HepG2 (cell line): ENCODE data around the gene KCTD5. TPM values are rescaled to one million over a fixed set of nuclear protein-coding genes. Genes with fewer than 3 reads are reported as not detected.

Experiments used
- BCL6 ChIP-seq: IDR thresholded peaks from 2 replicates; pipeline ENCODE4 v1.6.1; 2016; ENCODE audit warnings: missing genetic modification reagents, missing compliant biosample characterization
- CEBPG ChIP-seq: IDR thresholded peaks from 2 replicates; pipeline ENCODE4 v1.6.1; 2016
- ELF1 ChIP-seq: sonication (generic); formaldehyde crosslinking; IDR thresholded peaks from 2 replicates; pipeline ENCODE4 v1.4.0; 2020; ENCODE audit warnings: missing genetic modification reagents
- FOXA3 ChIP-seq: IDR thresholded peaks from 2 replicates; pipeline ENCODE4 v1.6.1; 2016; ENCODE audit warnings: missing genetic modification reagents, missing compliant biosample characterization
- GLI4 ChIP-seq: sonication (generic); formaldehyde crosslinking; IDR thresholded peaks from 2 replicates; pipeline ENCODE4 v1.5.1; 2020; ENCODE audit warnings: missing genetic modification reagents, mild to moderate bottlenecking, moderate library complexity, borderline replicate concordance
- HDAC1 ChIP-seq: sonication (generic); formaldehyde crosslinking; IDR thresholded peaks from 2 replicates; pipeline ENCODE4 v1.5.1; 2020; ENCODE audit warnings: mild to moderate bottlenecking, missing genetic modification reagents
- IKZF5 ChIP-seq: IDR thresholded peaks from 2 replicates; pipeline ENCODE4 v1.6.1; 2018; ENCODE audit warnings: missing genetic modification reagents, mild to moderate bottlenecking, missing compliant biosample characterization
- IRF9 ChIP-seq: sonication (generic); formaldehyde crosslinking; IDR thresholded peaks from 2 replicates; pipeline ENCODE4 v1.8.0; 2022; ENCODE audit warnings: missing genetic modification reagents, mild to moderate bottlenecking, borderline replicate concordance
- MTF1 ChIP-seq: sonication (generic); formaldehyde crosslinking; IDR thresholded peaks from 2 replicates; pipeline ENCODE4 v1.5.0; 2020; ENCODE audit warnings: missing genetic modification reagents
- PAF1 ChIP-seq: IDR thresholded peaks from 2 replicates; pipeline ENCODE4 v1.6.1; 2016; ENCODE audit warnings: missing genetic modification reagents, missing compliant biosample characterization
- POGZ ChIP-seq: sonication (generic); formaldehyde crosslinking; IDR thresholded peaks from 2 replicates; pipeline ENCODE4 v1.4.0; 2020; ENCODE audit warnings: mild to moderate bottlenecking, missing genetic modification reagents
- RXRA ChIP-seq: sonication (generic); formaldehyde crosslinking; IDR thresholded peaks from 2 replicates; pipeline ENCODE4 v1.5.1; 2020; ENCODE audit warnings: missing genetic modification reagents
- SAFB2 ChIP-seq: sonication (generic); formaldehyde crosslinking; IDR thresholded peaks from 2 replicates; pipeline ENCODE4 v1.5.1; 2020; ENCODE audit warnings: missing genetic modification reagents, low read depth, mild to moderate bottlenecking, borderline replicate concordance
- SALL2 ChIP-seq: sonication (generic); formaldehyde crosslinking; IDR thresholded peaks from 2 replicates; pipeline ENCODE4 v1.8.1; 2023; ENCODE audit warnings: mild to moderate bottlenecking, missing genetic modification reagents, inconsistent platforms
- SOX13 ChIP-seq, 3 experiments: fragments of 450-650 bp in 1 of 3; sonication (generic) in 1 of 3; formaldehyde crosslinking in 1 of 3; IDR thresholded peaks in 2 of 3; conservative IDR thresholded peaks in 1 of 3; 2 replicates each; pipeline versions ENCODE4 v1.5.0 to v1.6.1; 2016 to 2020; ENCODE audit warnings: antibody characterized with exemption in 1 of 3, mild to moderate bottlenecking in 1 of 3, missing compliant biosample characterization in 1 of 3, missing genetic modification reagents in 1 of 3, moderate library complexity in 1 of 3
- SOX6 ChIP-seq, 2 experiments: fragments of 450-650 bp in 1 of 2; sonication (generic) in 1 of 2; formaldehyde crosslinking in 1 of 2; IDR thresholded peaks; 2 replicates each; pipeline versions ENCODE4 v1.4.0 to v1.6.1; 2017 to 2020; ENCODE audit warnings: antibody characterized with exemption in 1 of 2, mild to moderate bottlenecking in 1 of 2, missing genetic modification reagents in 1 of 2
- SP4 ChIP-seq: sonication (generic); formaldehyde crosslinking; IDR thresholded peaks from 2 replicates; pipeline ENCODE4 v1.8.1; 2023; ENCODE audit warnings: mild to moderate bottlenecking, missing genetic modification reagents
- ZNF280B ChIP-seq: sonication (generic); formaldehyde crosslinking; IDR thresholded peaks from 2 replicates; pipeline ENCODE4 v1.5.0; 2020; ENCODE audit warnings: missing genetic modification reagents, mild to moderate bottlenecking, borderline replicate concordance
- ZNF430 ChIP-seq: sonication (generic); formaldehyde crosslinking; IDR thresholded peaks from 2 replicates; pipeline ENCODE4 v1.9.0; 2021; ENCODE audit warnings: mild to moderate bottlenecking, missing genetic modification reagents
- ZNF792 ChIP-seq: IDR thresholded peaks from 2 replicates; pipeline ENCODE4 v1.6.1; 2016
- ZNF816 ChIP-seq: sonication (generic); formaldehyde crosslinking; IDR thresholded peaks from 2 replicates; pipeline ENCODE4 v1.8.0; 2022; ENCODE audit warnings: missing genetic modification reagents, mild to moderate bottlenecking, borderline replicate concordance
- polyA plus RNA-seq, 8 experiments: library from polyadenylated mRNA; depleted of rRNA in 3 of 8; stranded (reverse) in 7 of 8; unstranded in 1 of 8; fragments of >200 nt; fragmentation: Illumina TruSeq in 4 of 8; extraction: Trizol in 4 of 8; gene quantifications; 2 replicates each; pipeline versions ENCODE4 v1.2.1 to v1.2.3, GENCODE V29; 2011 to 2016; ENCODE audit warnings: low read depth in 4 of 8, missing spikeins in 1 of 8, mixed read lengths in 1 of 8; ENCODE audit not compliant: insufficient read depth in 1 of 8
- total RNA-seq, 5 experiments: library from RNA; depleted of rRNA; stranded (reverse); fragments of >200 nt; fragmentation: Illumina TruSeq; extraction: Trizol; gene quantifications; 2 replicates each; pipeline ENCODE4 v1.2.3, GENCODE V29; 2016; ENCODE audit warnings: low read depth in 1 of 5
- TF ChIP-seq, protein P1 (sequence below): sonication (generic); formaldehyde crosslinking; IDR thresholded peaks from 2 replicates; pipeline ENCODE4 v1.4.0; 2020; ENCODE audit warnings: missing genetic modification reagents

KCTD5 gene
- total and polyA plus RNA-seq, 2 of the 13 experiments (the other 11 are each of a cell fraction or from before 2014, with no cell fraction given): 25.4 to 29.8 TPM

- TF ChIP-seq, protein P1, sequence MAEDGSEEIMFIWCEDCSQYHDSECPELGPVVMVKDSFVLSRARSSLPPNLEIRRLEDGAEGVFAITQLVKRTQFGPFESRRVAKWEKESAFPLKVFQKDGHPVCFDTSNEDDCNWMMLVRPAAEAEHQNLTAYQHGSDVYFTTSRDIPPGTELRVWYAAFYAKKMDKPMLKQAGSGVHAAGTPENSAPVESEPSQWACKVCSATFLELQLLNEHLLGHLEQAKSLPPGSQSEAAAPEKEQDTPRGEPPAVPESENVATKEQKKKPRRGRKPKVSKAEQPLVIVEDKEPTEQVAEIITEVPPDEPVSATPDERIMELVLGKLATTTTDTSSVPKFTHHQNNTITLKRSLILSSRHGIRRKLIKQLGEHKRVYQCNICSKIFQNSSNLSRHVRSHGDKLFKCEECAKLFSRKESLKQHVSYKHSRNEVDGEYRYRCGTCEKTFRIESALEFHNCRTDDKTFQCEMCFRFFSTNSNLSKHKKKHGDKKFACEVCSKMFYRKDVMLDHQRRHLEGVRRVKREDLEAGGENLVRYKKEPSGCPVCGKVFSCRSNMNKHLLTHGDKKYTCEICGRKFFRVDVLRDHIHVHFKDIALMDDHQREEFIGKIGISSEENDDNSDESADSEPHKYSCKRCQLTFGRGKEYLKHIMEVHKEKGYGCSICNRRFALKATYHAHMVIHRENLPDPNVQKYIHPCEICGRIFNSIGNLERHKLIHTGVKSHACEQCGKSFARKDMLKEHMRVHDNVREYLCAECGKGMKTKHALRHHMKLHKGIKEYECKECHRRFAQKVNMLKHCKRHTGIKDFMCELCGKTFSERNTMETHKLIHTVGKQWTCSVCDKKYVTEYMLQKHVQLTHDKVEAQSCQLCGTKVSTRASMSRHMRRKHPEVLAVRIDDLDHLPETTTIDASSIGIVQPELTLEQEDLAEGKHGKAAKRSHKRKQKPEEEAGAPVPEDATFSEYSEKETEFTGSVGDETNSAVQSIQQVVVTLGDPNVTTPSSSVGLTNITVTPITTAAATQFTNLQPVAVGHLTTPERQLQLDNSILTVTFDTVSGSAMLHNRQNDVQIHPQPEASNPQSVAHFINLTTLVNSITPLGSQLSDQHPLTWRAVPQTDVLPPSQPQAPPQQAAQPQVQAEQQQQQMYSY (CRISPR knock-in tag): peak; percentile 79; the same call in 1 of the 2 replicates
- TF ChIP-seq GLI4 (CRISPR knock-in tag) (peak; percentile 42; the same call in 1 of the 2 replicates), IKZF5 (CRISPR knock-in tag) (peak; percentile 88), BCL6 (CRISPR knock-in tag) (peak; percentile 70), SOX6 (IDR thresholded peaks at IDR 0.05) (no peak), SOX6 (CRISPR knock-in tag; IDR thresholded peaks at IDR 0.05) (peak; percentile 55; the same call in 1 of the 2 replicates), HDAC1 (CRISPR knock-in tag) (peak; percentile 97), SOX13 (IDR thresholded peaks at IDR 0.05) (no peak), SOX13 (CRISPR knock-in tag; conservative IDR thresholded peaks at IDR 0.05 in 1 of 2, IDR thresholded peaks at IDR 0.05 in 1 of 2) (peak in 1 of 2 experiments; percentile 63; a peak in 2 of 4 replicates), ZNF430 (peak; percentile 92), SALL2 (CRISPR knock-in tag) (peak; percentile 76), POGZ (CRISPR knock-in tag) (peak; percentile 81), ZNF816 (CRISPR knock-in tag) (peak; percentile 44; the same call in 1 of the 2 replicates), SP4 (CRISPR knock-in tag) (peak; percentile 99), PAF1 (CRISPR knock-in tag) (no peak), FOXA3 (peak; percentile 80), MTF1 (CRISPR knock-in tag) (0 out of 2 replicates have a peak, but pooled peaks have one; percentile 64), ELF1 (CRISPR knock-in tag) (peak; percentile 98), IRF9 (CRISPR knock-in tag) (peak; percentile 71; the same call in 1 of the 2 replicates), ZNF792 (CRISPR knock-in tag) (peak; percentile 87; the same call in 1 of the 2 replicates), RXRA (CRISPR knock-in tag) (peak; percentile 67), ZNF280B (peak; percentile 97), CEBPG (peak; percentile 46; the same call in 1 of the 2 replicates), SAFB2 (CRISPR knock-in tag) (peak; percentile 35; the same call in 1 of the 2 replicates)
Observed at GRCh38 chr16:2682209-2683021, at the start of gene KCTD5 (continued).
